HEK293T (cell line): ENCODE measurements around the gene PDSS2.
"Not testable (repeated sequence)": the region's sequence is repeated elsewhere in the genome, so short reads cannot be mapped to it uniquely, and the experiment has no call there.

ENCODE experiments used
- CTCF ChIA-PET: fragments of 350-600 bp; formaldehyde crosslinking; extraction: SDS; loops from one replicate; lab custom pipeline; 2021; ENCODE audit warnings: antibody characterized with exemption, inconsistent platforms; lab: Yijun Ruan, JAX
- POLR2A ChIA-PET: fragments of 350-600 bp; formaldehyde crosslinking; extraction: SDS; loops from one replicate; lab custom pipeline; 2020; ENCODE audit warnings: antibody characterized with exemption, inconsistent platforms; lab: Yijun Ruan, JAX
- DNase-seq: peaks from one replicate; pipeline ENCODE4 v3.0.0; 2012; ENCODE audit warnings: mixed read lengths; ENCODE audit errors: extremely low spot score
- ARNT ChIP-seq: fragments of 450-650 bp; IDR thresholded peaks from 2 replicates; pipeline ENCODE4 v1.6.1; 2017; ENCODE audit warnings: mild to moderate bottlenecking
- BHLHE40 ChIP-seq: fragments of 450-650 bp; IDR thresholded peaks from 2 replicates; pipeline ENCODE4 v1.6.1; 2016; ENCODE audit warnings: mild to moderate bottlenecking, moderate library complexity, borderline replicate concordance
- CTBP1 ChIP-seq: fragments of 450-650 bp; IDR thresholded peaks from 2 replicates; pipeline ENCODE4 v1.6.1; 2016; ENCODE audit warnings: borderline replicate concordance
- ELF4 ChIP-seq: fragments of 450-650 bp; IDR thresholded peaks from 2 replicates; pipeline ENCODE4 v1.6.1; 2017; ENCODE audit warnings: antibody characterized with exemption
- FOXA1 ChIP-seq: fragments of 450-650 bp; IDR thresholded peaks from 2 replicates; pipeline ENCODE4 v1.6.1; 2016; ENCODE audit warnings: mild to moderate bottlenecking
- FOXK2 ChIP-seq: fragments of 450-650 bp; IDR thresholded peaks from 2 replicates; pipeline ENCODE4 v1.6.1; 2016; ENCODE audit warnings: mild to moderate bottlenecking
- FOXM1 ChIP-seq: fragments of 450-650 bp; IDR thresholded peaks from 2 replicates; pipeline ENCODE4 v1.6.1; 2017; ENCODE audit warnings: mild to moderate bottlenecking, borderline replicate concordance
- HDGF ChIP-seq: fragments of 450-650 bp; IDR thresholded peaks from 2 replicates; pipeline ENCODE4 v1.6.1; 2017; ENCODE audit warnings: antibody characterized with exemption, borderline replicate concordance
- L3MBTL2 ChIP-seq: fragments of 450-650 bp; conservative IDR thresholded peaks from 2 replicates; pipeline ENCODE4 v1.6.1; 2016; ENCODE audit warnings: mild to moderate bottlenecking
- LEF1 ChIP-seq: fragments of 450-650 bp; IDR thresholded peaks from 2 replicates; pipeline ENCODE4 v1.6.1; 2017; ENCODE audit warnings: mild to moderate bottlenecking, borderline replicate concordance
- NFRKB ChIP-seq: fragments of 450-650 bp; IDR thresholded peaks from 2 replicates; pipeline ENCODE4 v1.6.1; 2016; ENCODE audit warnings: mild to moderate bottlenecking, moderate library complexity
- PKNOX1 ChIP-seq: fragments of 450-650 bp; IDR thresholded peaks from 2 replicates; pipeline ENCODE4 v1.6.1; 2016
- SP1 ChIP-seq: fragments of 450-650 bp; IDR thresholded peaks from 2 replicates; pipeline ENCODE4 v1.6.1; 2017
- SUZ12 ChIP-seq: fragments of 450-650 bp; IDR thresholded peaks from 2 replicates; pipeline ENCODE4 v1.6.1; 2016; ENCODE audit warnings: mild to moderate bottlenecking
- TARDBP ChIP-seq: fragments of 450-650 bp; IDR thresholded peaks from 2 replicates; pipeline ENCODE4 v1.6.1; 2016
- ZNF384 ChIP-seq: fragments of 450-650 bp; IDR thresholded peaks from 2 replicates; pipeline ENCODE4 v1.6.1; 2016

The PDSS2 gene

GRCh38 chr6:107179004-107179403, 280.4 kb downstream of the PDSS2 start:
- DNase-seq: no peak
- CTCF ChIA-PET: interaction anchor here (0.6 to 1.0 kb wide), 2 partner anchors 87 to 114 kb away, joined by 3 to 4 read pairs; no protein-coding TSS in a partner anchor
- TF ChIP-seq TARDBP (no peak), ELF4 (no peak)
- POLR2A ChIA-PET: no interaction called here

DNA sequence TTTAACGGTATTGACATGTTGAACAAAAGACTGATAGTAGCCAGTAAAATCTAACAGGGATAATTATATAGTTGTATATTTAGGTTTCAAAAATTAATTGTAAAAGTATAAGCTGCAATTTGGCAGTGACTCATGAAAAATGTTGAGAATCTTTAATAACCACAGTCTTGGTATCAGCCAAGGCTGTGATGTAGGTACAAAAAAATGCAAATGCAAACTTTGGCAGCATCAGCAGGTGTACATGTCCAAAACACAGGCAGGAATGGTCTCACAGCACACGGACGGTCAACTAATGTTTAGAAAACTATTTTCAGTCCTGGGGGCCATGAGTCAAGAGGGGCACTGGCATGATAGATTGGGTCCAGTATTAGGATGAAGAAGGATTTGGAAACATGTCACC, 285.6 kb downstream of the PDSS2 start:
- TF ChIP-seq SUZ12 (no peak), CTBP1 (no peak), PKNOX1 (no peak), ELF4 (no peak), FOXK2 (no peak), BHLHE40 (no peak), TARDBP (no peak), ZNF384 (no peak), NFRKB (no peak), FOXM1 (no peak), LEF1 (no peak), L3MBTL2 (no peak), HDGF (no peak), ARNT (no peak), FOXA1 (no peak), SP1 (no peak)
- POLR2A ChIA-PET: no interaction called here
- CTCF ChIA-PET: no interaction called here
- DNase-seq: no peak

- POLR2A ChIA-PET: no interaction called here
- TF ChIP-seq LEF1 (no peak), FOXK2 (no peak), ELF4 (no peak), FOXA1 (no peak), HDGF (no peak), SUZ12 (no peak), CTBP1 (no peak), SP1 (no peak), BHLHE40 (no peak), PKNOX1 (no peak), NFRKB (no peak), FOXM1 (no peak), ARNT (no peak), ZNF384 (no peak), L3MBTL2 (no peak)
- CTCF ChIA-PET: interaction anchor here (0.7 kb wide), 1 partner anchor 14 kb away, joined by 4 read pairs; no protein-coding TSS in a partner anchor
- no peak for DNase-seq
Observed at GRCh38 chr6:107171513-107171912, 287.9 kb downstream of the PDSS2 start.

DNA sequence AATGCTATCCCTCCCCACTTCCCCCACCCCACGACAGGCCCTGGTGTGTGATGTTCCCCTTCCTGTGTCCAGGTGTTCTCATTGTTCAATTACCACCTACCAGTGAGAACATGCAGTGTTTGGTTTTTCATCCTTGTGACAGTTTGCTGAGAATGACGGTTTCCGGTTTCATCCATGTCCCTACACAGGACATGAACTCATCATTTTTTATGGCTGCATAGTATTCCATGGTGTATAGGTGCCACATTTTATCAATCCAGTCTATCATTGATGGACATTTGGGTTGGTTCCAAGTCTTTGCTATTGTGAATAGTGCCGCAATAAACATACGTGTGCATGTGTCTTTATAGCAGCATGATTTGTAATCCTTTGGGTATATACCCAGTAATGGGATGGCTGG, 295.1 kb downstream of the PDSS2 start:
- DNase-seq, CTCF ChIA-PET, POLR2A ChIA-PET: not testable (repeated sequence)

DNA sequence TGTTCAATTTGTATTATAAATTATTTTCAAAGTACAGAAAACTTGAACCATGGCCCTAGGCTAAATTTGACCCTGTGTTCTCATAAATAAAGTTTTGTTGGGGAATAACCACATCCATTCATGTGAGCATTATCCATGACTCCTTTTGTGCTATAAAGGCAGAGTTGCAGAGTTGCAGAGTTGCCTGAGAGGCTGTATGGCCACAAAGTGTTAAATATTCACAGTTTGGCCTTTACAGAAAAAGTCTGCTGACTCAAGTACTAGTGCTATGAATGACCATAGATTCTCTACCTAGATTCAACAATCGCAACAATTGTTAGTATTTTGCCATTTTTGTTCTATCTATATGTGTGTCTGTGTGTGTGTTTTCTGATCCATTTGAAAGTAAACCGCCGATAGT, 297.8 kb downstream of the PDSS2 start:
- ChIA-PET POLR2A (no interaction called here), CTCF (no interaction called here)
- DNase-seq: no peak
- no peak for TF ChIP-seq ELF4
- TF ChIP-seq FOXA1: no peak
- no peak for TF ChIP-seq LEF1
- TF ChIP-seq HDGF: no peak
- TF ChIP-seq ZNF384: no peak
- TF ChIP-seq SP1: no peak
- TF ChIP-seq FOXM1: no peak
- TF ChIP-seq NFRKB: no peak
- TF ChIP-seq BHLHE40: no peak
- no peak for TF ChIP-seq FOXK2
- no peak for TF ChIP-seq L3MBTL2
- TF ChIP-seq CTBP1: no peak
- TF ChIP-seq TARDBP: no peak

- no peak for TF ChIP-seq HDGF
- DNase-seq: no peak
- CTCF ChIA-PET: no interaction called here
- POLR2A ChIA-PET: no interaction called here
Observed at GRCh38 chr6:107156617-107157016, 302.7 kb downstream of the PDSS2 start.

DNA sequence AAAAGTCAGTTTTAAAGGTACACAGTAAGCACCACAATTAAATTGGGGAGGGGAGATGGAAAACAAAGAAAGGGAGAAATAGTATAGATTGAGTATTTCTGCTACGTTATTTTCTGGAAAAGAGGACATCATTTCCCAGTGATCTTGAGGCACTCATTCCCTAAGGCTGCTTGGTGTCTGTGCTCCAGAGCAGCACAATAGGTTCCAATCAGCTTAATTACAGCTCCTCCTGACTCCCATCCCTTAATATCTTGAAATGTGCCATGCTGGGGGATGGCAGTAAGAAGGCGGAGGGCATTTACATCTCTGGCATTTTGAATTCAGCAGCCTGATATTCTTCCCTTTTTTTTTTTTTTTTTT, 304.6 kb downstream of the PDSS2 start:
- POLR2A ChIA-PET: interaction anchor here (1.0 kb wide), 1 partner anchor 39 kb away, joined by 3 read pairs; no protein-coding TSS in a partner anchor
- DNase-seq: no peak

More for the DNA sequence above, 304.6 kb downstream of the PDSS2 start:
- no peak for TF ChIP-seq L3MBTL2
- TF ChIP-seq PKNOX1: no peak
- no peak for TF ChIP-seq ARNT
- no peak for TF ChIP-seq FOXM1
- no peak for TF ChIP-seq ELF4
- TF ChIP-seq SP1: no peak
- TF ChIP-seq TARDBP: no peak
- no peak for TF ChIP-seq ZNF384
- no peak for TF ChIP-seq NFRKB
- CTCF ChIA-PET: no interaction called here
